HL-60 (cell line): ENCODE results near the gene TOMM70.
A peak's percentile ranks its signal among the peaks of the same experiment; 100 is the strongest.

ENCODE experiments used
- DNase-seq, 2 experiments: peaks; one replicate each; pipeline ENCODE4 v3.0.0-alpha.2; 2010 to 2020; ENCODE audit warnings: low read depth in 1 of 2, low spot score in 1 of 2
- H3K27ac ChIP-seq: fragments of 250-450 bp; sonication (Bioruptor Pico); replicated peaks from 2 replicates; pipeline ENCODE4 v1.5.1; 2020; ENCODE audit warnings: mild to moderate bottlenecking, moderate library complexity
- H3K27me3 ChIP-seq: fragments of 250-450 bp; sonication (Bioruptor Pico); 2 replicates; pipeline ENCODE4 v1.5.1; 2021; ENCODE audit warnings: mild to moderate bottlenecking, moderate library complexity; ENCODE audit not compliant: insufficient read depth, poor library complexity, severe bottlenecking
- H3K4me3 ChIP-seq: replicated peaks from 2 replicates; pipeline ENCODE4 v1.5.1; 2011; ENCODE audit warnings: mild to moderate bottlenecking, control low read depth, low read length; ENCODE audit not compliant: insufficient read depth
- CTCF ChIP-seq: IDR thresholded peaks from one replicate; pipeline ENCODE4 v1.5.1; 2011; ENCODE audit warnings: low read length, control low read depth, inconsistent platforms; ENCODE audit not compliant: insufficient read depth
- GABPA ChIP-seq: IDR thresholded peaks from 2 replicates; pipeline ENCODE4 v1.6.1; 2012; ENCODE audit warnings: low read depth
- POLR2AphosphoS5 ChIP-seq: IDR thresholded peaks from 2 replicates; pipeline ENCODE4 v1.6.1; 2012; ENCODE audit warnings: low read depth
- REST ChIP-seq: IDR thresholded peaks from 2 replicates; pipeline ENCODE4 v1.6.1; 2012; ENCODE audit warnings: low read depth; ENCODE audit not compliant: insufficient replicate concordance
- SPI1 ChIP-seq: IDR thresholded peaks from 2 replicates; pipeline ENCODE4 v1.6.1; 2012; ENCODE audit warnings: low read depth, mild to moderate bottlenecking, borderline replicate concordance

TOMM70 gene

GRCh38 chr3:100423611-100424010, 22.7 kb upstream of the TOMM70 start:
- Histone ChIP-seq H3K27ac (no peak overlapping the region), H3K4me3 (no peak overlapping the region)
- TF ChIP-seq SPI1: no peak
- TF ChIP-seq GABPA: no peak
- no peak for TF ChIP-seq REST
- no peak for TF ChIP-seq CTCF
- no peak for TF ChIP-seq POLR2AphosphoS5

GRCh38 chr3:100420885-100421284, 20.0 kb upstream of the TOMM70 start:
- no peak for DNase-seq
- TF ChIP-seq REST (no peak), GABPA (no peak), SPI1 (no peak), CTCF (no peak), POLR2AphosphoS5 (no peak)
- H3K27me3 ChIP-seq: no peaks in the 10 kb centered on the region
- H3K27ac ChIP-seq: no peak overlapping the region
- H3K4me3 ChIP-seq: no peak overlapping the region

More at GRCh38 chr3:100423611-100424010, 22.7 kb upstream of the TOMM70 start:
- no peaks in the 10 kb centered on the region for H3K27me3 ChIP-seq
- no peak for DNase-seq

GRCh38 chr3:100419406-100419805, 18.5 kb upstream of the TOMM70 start:
- DNase-seq: peak in 1 of 2 experiments; percentile 15
- TF ChIP-seq GABPA (no peak), SPI1 (peak; percentile 98)
- Histone ChIP-seq H3K4me3 (no peak overlapping the region), H3K27me3 (no peaks in the 10 kb centered on the region), H3K27ac (no peak overlapping the region)

- no peak for DNase-seq
- TF ChIP-seq SPI1 (no peak), POLR2AphosphoS5 (no peak), CTCF (no peak), REST (no peak), GABPA (no peak)
- Histone ChIP-seq H3K4me3 (no peak overlapping the region), H3K27me3 (no peaks in the 10 kb centered on the region), H3K27ac (no peak overlapping the region)
Observed at GRCh38 chr3:100416863-100417262, 16.0 kb upstream of the TOMM70 start.
